GM10266 (cell line): ENCODE measurements around the gene YIPF2.

Experiments
- DNase-seq: peaks from one replicate; pipeline ENCODE4 v3.0.0; 2012; ENCODE audit errors: extremely low spot score
- CTCF ChIP-seq: IDR thresholded peaks from 2 replicates; pipeline ENCODE4 v1.5.1; 2012; ENCODE audit warnings: mild to moderate bottlenecking, low read depth; ENCODE audit not compliant: control insufficient read depth, insufficient read depth; ENCODE audit errors: missing control alignments

YIPF2 gene

DNA sequence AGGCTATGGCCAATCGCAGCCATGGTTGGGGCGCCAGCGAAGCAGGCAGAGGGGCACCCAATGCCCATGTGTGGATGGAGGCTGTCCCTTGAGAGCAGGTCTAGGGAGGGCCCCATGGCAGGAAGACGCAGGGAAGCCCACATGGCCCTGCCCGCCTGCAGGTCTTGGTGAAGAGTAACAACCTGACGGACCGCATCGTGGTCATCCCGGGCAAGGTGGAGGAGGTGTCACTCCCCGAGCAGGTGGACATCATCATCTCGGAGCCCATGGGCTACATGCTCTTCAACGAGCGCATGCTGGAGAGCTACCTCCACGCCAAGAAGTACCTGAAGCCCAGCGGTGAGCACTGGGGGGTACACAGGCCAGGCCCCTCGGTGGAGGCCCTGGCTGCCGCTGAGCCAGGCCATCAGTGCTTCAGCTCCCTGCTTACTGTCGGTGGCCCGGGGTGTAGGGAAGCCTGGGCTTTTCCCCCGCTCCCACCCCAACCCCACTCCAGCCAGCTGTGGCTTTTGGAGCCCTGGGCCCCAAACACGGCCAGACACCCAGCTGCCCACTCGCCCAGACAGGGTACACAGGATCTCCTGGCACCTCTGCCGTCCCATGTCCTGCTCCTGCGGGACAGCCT, 14.6 kb downstream of the YIPF2 start:
- DNase-seq: no peak
- TF ChIP-seq CTCF: no peak

GRCh38 chr19:10912619-10913018, 15.8 kb downstream of the YIPF2 start:
- no peak for DNase-seq
- no peak for TF ChIP-seq CTCF

DNA sequence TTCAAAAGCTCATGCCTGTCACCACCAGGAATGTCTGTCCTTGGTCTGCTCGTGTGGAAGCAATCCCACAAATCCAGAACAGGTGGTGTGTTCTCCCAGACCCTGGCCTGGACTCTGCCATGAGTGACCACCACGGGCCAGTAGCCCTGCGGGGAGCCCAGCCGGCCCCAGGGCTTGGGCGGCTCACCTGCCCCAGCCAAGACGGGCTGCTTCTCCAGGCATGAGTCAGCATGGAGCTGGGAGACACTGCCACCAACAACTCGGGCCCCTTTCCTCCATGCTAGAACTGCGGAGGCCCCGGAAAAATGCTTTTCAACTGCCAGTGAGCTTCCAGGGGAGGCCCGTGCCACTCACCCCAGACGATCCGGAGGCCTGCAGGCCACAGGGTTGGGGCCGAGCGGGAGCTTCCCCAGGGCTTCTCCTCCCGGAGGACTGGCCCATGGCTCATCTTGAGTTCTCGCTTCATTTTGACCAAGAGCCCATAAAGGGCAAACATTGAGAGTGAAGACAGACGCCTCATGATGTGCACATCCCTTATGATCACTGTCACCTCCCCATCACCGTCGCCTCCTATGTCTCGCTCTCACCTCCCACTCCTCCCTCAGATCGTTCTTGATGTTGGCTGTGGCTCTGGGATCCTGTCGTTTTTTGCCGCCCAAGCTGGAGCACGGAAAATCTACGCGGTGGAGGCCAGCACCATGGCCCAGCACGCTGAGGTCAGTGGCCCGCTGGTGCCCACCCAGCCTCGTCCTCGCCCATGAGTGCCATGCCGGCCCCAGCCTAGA, 16.7 kb downstream of the YIPF2 start:
- DNase-seq: no peak
- no peak for TF ChIP-seq CTCF

GRCh38 chr19:10908380-10908960, 20.0 kb downstream of the YIPF2 start:
- no peak for DNase-seq
- no peak for TF ChIP-seq CTCF

DNA sequence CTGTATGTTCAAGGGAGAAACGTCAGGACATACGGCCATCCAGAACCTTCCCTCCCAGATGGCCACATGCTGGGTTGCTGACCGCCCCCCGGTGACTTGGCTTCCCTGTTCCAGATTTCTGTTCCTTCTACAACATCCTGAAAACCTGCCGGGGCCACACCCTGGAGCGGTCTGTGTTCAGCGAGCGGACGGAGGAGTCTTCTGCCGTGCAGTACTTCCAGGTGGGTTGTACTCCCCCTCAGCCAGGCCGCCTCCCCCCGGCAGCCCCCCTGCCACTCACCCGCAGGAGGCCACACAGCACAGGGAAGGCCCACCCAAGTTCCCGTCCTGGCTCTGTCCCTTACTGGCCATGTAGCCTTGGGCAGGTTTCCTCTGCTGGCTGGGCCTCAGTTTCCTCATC, 20.5 kb downstream of the YIPF2 start:
- no peak for DNase-seq
- no peak for TF ChIP-seq CTCF

- no peak for DNase-seq
- TF ChIP-seq CTCF: no peak
These were observed 29.2 kb downstream of the YIPF2 start for GRCh38 chr19:10899151-10899653.

- TF ChIP-seq CTCF: no peak
- DNase-seq: no peak
These were observed 29.8 kb downstream of the YIPF2 start for GRCh38 chr19:10898633-10899032.
